ENCODE measurements around the gene CLK4.

Gene CLK4

GRCh38 chr5:178626484-178627258 lies at the start of gene CLK4:
Gene CLK4, minus strand, starts transcription at chr5:178627050. Its CDS starts 3,634 bp downstream, at chr5:178623416.
- DNase-seq, result peak; percentile 41

- DNase-seq, result no peak
Measured at GRCh38 chr5:178675922-178676321, 49.1 kb upstream of the CLK4 start.

- DNase-seq, result no peak
Measured at GRCh38 chr5:178674334-178674733, 47.5 kb upstream of the CLK4 start.

GRCh38 chr5:178673801-178674295 lies 47.0 kb upstream of the CLK4 start:
- DNase-seq, result no peak

- DNase-seq, result no peak
Measured at GRCh38 chr5:178672630-178673029, 45.8 kb upstream of the CLK4 start.

GRCh38 chr5:178671602-178672144 lies 44.8 kb upstream of the CLK4 start:
- no peak for DNase-seq

- DNase-seq, result no peak
Measured at GRCh38 chr5:178670351-178670885, 43.6 kb upstream of the CLK4 start.

GRCh38 chr5:178668579-178668978 lies 41.7 kb upstream of the CLK4 start:
- DNase-seq, result no peak

- DNase-seq, result no peak
Measured at GRCh38 chr5:178667688-178668087, 40.8 kb upstream of the CLK4 start.

- DNase-seq, result no peak
Measured at GRCh38 chr5:178667101-178667500, 40.3 kb upstream of the CLK4 start.

- no peak for DNase-seq
Measured at GRCh38 chr5:178664141-178664540, 37.3 kb upstream of the CLK4 start.

GRCh38 chr5:178662541-178662860 lies 35.7 kb upstream of the CLK4 start:
- DNase-seq, result no peak

GRCh38 chr5:178661836-178662540 lies 35.1 kb upstream of the CLK4 start:
- DNase-seq, result no peak

GRCh38 chr5:178651046-178651810 lies 24.4 kb upstream of the CLK4 start:
- no peak for DNase-seq

GRCh38 chr5:178650214-178650613 lies 23.4 kb upstream of the CLK4 start:
- DNase-seq, result no peak

GRCh38 chr5:178649580-178649979 lies 22.7 kb upstream of the CLK4 start:
- no peak for DNase-seq

GRCh38 chr5:178644826-178645545 lies 18.1 kb upstream of the CLK4 start:
- DNase-seq, result no peak

GRCh38 chr5:178642351-178642909 lies 15.6 kb upstream of the CLK4 start:
- no peak for DNase-seq

- DNase-seq, result no peak
Measured at GRCh38 chr5:178641711-178642110, 14.9 kb upstream of the CLK4 start.

GRCh38 chr5:178640331-178641045 lies 13.6 kb upstream of the CLK4 start:
- DNase-seq, result no peak

GRCh38 chr5:178637356-178638074 lies 10.7 kb upstream of the CLK4 start:
- no peak for DNase-seq
